ENCODE results near the gene EHD1.

The EHD1 gene

GRCh38 chr11:64841592-64842365, 36.6 kb downstream of the EHD1 start:
- no peak for DNase-seq

GRCh38 chr11:64839887-64840782, 38.3 kb downstream of the EHD1 start:
- no peak for DNase-seq

- DNase-seq: no peak
Measured at GRCh38 chr11:64839335-64839734, 39.1 kb downstream of the EHD1 start.

GRCh38 chr11:64838600-64839334, 39.7 kb downstream of the EHD1 start:
- DNase-seq: no peak

- no peak for DNase-seq
Measured at GRCh38 chr11:64837887-64838351, 40.5 kb downstream of the EHD1 start.

- DNase-seq: no peak
Measured at GRCh38 chr11:64836448-64837072, 41.9 kb downstream of the EHD1 start.

- no peak for DNase-seq
Measured at GRCh38 chr11:64835616-64836447, 42.6 kb downstream of the EHD1 start.

GRCh38 chr11:64834723-64835615, 43.5 kb downstream of the EHD1 start:
- no peak for DNase-seq

- no peak for DNase-seq
Measured at GRCh38 chr11:64834031-64834722, 44.2 kb downstream of the EHD1 start.

- DNase-seq: no peak
Measured at GRCh38 chr11:64833509-64833908, 44.9 kb downstream of the EHD1 start.

GRCh38 chr11:64833198-64833502, 45.3 kb downstream of the EHD1 start:
- no peak for DNase-seq

- no peak for DNase-seq
Measured at GRCh38 chr11:64832467-64833197, 45.8 kb downstream of the EHD1 start.

GRCh38 chr11:64831411-64831891, 47.0 kb downstream of the EHD1 start:
- no peak for DNase-seq

GRCh38 chr11:64829536-64830251, 48.7 kb downstream of the EHD1 start:
- DNase-seq: no peak

- no peak for DNase-seq
Measured at GRCh38 chr11:64827451-64827839, 51.0 kb downstream of the EHD1 start.

- no peak for DNase-seq
Measured at GRCh38 chr11:64826578-64827450, 51.6 kb downstream of the EHD1 start.

- no peak for DNase-seq
Measured at GRCh38 chr11:64826062-64826461, 52.4 kb downstream of the EHD1 start.

Measured in femur (tissue), 1 donor.